Activated T-helper 1 cell treated with Interleukin-2 at 50 U/mL for 16 hours (primary cell): ENCODE data around the gene IL1RAPL2.
"Not testable (repeated sequence)": the region's sequence is repeated elsewhere in the genome, so short reads cannot be mapped to it uniquely, and the experiment has no call there.

Experiments
- DNase-seq: peaks from one replicate; pipeline ENCODE4 v3.0.0-alpha.2; 2020; ENCODE audit warnings: low read depth

Gene IL1RAPL2

DNA sequence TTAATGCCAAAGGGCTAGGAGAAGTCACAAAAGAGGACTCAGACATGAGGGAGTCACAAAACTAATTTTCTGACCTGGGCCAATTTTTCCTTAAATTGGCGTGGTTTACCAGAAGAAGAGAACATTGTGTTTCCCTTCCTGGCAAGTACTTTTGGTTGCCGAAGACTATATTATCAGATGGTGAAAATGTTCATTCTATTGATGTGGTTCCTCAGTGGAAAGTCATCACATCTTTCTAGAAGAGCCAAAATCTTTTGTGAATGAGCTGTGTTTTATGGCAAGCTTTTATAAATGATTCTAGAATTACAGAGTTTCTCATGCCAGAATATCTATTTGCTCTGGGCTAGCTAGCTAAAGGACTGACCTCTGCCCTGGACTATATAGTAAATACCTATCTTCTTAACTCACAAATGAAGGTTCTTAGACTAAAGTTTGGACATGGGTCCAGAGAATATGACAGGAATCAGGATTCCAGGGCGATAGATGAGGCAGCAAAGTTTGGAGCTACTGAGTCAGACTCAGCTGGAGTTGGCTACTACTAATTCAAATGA lies 288.9 kb downstream of the IL1RAPL2 start:
- DNase-seq, result no peak

DNA sequence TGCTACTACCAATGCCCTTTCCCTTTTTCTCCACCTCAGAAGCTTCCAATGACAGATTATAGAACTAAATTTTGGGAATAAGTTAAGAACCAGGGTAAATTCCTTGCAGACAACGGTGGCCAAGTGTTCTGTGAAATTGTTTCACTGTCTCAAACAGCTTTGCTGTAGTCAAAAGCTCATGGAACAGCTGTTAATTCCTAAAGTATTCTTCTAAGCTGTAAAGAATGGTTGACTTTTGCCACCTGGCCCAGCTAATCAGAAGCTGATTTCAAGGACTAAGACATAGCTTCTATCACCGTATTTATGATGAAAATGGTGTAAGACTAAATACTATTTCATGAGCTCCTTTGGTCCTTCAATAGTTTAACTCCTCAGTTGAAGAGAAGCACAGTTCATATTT lies 297.5 kb downstream of the IL1RAPL2 start:
- no peak for DNase-seq

DNA sequence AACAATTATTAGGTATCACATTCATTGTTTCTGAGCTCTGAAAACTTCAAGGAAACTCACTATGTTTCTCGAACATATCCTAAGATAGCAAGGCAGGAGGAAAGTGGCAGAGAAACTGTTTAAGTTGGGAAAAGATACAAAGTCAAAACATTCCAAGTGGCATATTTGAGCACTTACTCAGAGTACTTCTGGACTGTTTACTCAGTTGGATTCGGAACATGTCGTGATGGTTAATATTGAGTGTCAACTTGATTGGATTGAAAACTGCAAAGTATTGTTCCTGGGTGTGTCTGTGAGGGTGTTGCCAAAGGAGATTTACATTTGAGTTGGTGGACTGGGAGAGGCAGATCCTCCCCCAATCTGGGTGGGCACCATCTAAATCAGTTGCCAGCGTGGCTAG lies 298.3 kb downstream of the IL1RAPL2 start:
- DNase-seq, result no peak

DNA sequence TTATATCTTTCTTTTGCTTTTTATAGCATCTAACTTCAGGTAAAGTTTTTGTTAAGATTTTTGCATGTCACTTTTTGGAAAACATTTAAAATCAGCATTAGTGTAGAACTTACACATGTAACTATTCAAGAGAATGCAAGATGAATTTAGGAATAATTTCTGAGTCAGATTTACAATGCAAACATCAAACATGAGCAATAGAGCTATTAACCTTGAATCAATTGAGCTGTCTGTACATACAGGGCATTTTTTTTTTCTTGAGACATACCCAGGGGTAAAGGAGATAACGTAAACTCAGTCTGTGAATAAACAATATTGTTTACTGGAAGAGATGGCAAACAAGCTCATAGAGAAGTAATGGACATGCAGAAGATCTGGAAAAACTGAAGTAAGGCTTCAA lies 311.5 kb downstream of the IL1RAPL2 start:
- DNase-seq, result no peak

DNA sequence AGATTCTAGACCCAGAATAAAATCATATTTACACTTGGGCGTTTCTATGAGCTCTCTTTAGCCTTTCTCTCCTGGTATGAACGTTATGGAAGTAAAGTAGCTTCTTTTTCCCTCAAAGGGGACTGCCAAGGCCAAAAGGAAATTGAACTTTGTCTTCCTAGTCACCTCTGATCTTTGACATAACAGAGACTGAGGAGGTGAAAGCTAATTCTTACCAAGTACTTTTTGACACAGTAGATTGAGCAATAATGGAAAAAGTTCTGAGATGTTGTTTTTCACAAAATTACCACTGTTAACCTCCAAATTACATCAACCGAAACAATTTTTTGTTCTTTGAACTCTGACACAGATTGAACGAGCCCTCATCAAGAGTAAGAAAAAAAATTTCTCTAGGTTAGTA lies 336.1 kb downstream of the IL1RAPL2 start:
- DNase-seq, result no peak

DNA sequence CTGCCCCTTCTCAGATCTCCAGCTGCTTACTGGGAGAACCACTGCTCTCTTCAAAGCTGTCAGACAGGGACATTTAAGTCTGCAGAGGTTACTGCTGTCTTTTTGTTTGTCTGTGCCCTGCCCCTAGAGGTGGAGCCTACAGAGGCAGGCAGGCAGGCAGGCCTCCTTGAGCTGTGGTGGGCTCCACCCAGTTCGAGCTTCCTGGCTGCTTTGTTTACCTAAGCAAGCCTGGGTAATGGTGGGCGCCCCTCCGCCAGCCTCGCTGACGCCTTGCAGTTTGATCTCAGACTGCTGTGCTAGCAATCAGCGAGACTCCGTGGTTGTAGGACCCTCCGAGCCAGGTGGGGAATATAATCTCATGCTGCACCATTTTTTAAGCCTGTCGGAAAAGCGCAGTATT lies 343.7 kb downstream of the IL1RAPL2 start:
- not testable (repeated sequence) for DNase-seq

DNA sequence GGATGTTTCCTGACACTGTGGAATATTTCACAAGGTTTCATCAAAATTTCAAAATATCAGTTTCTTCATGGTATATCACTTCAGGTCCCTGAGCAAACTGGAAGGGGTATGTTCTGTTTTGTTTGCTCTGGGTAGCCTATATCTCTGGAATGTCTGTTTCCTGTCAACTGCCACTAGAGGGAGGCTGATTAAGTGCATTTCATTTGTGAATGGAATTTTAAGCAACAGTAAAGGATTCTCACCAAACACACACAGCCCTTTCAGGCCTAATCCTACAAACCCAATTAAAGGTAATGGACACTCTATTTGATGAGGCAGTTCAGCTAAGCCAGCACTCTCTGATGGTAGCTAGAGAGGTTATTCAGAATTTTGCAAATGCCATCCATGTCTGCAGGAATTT lies 347.3 kb downstream of the IL1RAPL2 start:
- no peak for DNase-seq

DNA sequence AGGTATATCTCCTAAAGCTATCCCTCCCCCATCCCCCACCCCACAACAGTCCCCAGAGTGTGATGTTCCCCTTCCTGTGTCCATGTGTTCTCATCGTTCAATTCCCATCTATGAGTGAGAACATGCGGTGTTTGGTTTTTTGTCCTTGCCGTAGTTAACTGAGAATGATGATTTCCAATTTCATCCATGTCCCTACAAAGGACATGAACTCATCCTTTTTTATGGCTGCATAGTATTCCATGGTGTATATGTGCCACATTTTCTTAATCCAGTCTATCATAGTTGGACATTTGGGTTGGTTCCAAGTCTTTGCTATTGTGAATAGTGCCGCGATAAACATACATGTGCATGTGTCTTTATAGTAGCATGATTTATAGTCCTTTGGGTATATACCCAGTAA lies 348.7 kb downstream of the IL1RAPL2 start:
- not testable (repeated sequence) for DNase-seq

DNA sequence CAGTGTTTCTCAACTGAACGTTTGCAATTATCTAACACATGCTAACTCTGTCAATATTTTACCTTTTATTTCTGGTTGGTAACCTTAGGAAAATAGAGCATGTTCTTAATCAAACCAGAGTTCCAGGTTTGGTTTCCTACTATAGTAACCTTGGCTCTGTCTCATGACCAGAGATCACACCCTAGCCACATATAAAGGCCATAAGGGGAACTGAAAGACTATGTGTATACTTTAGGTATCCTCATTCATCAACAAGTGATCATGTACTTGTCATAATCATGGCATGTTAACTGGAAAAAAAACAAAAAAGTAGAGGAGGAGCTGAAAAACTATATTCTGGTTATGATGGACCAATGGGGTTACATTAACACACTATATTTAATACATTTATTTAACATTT lies 352.1 kb downstream of the IL1RAPL2 start:
- DNase-seq, result no peak

DNA sequence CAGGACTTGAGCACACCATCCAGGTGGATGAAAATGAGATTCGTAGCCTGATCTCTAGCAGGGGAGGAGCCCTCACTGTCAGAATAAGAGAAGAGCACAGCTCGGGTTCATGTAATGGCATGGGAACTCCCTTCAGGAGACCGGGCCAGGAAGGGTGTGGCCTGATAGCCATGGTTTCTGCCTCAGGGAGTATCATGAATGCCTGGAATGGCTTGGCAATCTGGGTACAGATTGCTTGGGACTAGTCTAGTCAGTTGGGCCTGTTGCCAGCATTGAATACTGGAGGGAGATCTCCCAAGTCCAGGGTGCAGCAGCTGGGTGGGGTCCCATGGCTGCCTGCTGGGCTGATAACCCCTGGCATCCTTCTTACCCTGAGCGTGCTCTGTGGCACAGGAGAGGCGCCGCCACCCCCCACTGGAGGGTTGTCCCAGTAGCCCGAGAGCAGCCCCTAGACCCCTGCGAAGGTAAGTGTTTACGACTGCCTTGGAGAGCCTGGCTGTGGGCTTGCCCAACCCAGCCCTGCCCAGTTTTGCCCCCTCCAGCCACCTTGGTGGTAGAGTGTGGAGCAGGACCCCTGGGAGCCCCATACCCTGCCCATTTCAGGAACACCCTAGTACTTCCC lies 355.7 kb downstream of the IL1RAPL2 start:
- no peak for DNase-seq

DNA sequence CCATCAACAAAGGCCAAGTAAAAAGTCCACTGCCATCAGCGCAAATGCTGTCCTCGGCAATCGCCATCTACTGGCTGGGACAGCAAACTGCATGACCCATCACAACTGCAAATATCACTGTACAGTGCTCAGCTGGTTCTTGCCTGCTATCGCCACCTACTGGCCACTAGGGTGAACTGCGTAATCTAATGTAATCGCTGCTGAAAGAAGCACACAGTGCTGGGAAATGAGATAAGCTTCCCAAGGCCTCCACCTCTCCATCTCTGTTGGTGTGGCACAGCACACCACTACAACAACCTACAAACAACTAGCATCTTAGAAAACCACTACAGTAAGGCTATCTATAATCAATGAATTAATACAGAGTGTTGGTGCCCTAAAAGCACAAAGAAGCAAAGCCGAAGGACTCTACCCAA lies 356.2 kb downstream of the IL1RAPL2 start:
- peak; percentile 18 for DNase-seq

DNA sequence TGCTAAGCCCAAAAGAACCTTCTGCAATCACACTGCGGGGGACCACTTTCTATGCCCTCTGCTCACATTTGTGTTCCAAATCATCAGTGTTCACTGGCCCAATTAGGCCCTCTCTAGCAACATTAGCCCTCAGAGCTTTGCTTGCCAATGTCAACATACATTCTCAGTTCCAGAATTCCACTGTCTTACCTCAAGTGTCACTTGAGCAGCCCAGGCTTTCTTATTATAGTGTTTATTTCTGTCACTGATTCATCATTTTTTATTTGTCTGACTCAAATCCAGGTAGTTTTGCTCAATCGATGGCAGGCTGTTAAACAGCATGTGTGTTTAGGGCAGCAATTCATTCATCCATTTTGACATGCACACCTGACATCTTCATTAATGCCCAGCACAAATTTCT lies 363.3 kb downstream of the IL1RAPL2 start:
- DNase-seq, result no peak

DNA sequence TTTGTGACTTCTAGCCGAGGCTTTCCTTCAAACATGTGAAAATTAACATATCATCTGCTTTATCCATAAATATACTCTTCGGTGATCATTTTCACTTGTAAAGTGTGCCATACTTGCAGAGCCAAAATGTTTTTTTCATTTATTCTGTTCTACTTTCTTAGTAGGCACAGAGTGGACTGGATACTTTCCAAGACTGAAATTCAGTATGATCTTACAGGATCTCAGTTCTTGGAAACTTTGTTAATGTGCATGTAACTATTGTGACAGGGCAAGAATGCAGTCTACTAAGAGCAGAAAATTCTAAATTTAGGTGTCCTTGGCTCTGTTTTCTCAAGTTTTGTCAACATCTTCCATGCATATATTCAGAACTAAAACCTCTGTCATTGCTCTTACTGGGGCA lies 369.6 kb downstream of the IL1RAPL2 start:
- DNase-seq, result no peak

DNA sequence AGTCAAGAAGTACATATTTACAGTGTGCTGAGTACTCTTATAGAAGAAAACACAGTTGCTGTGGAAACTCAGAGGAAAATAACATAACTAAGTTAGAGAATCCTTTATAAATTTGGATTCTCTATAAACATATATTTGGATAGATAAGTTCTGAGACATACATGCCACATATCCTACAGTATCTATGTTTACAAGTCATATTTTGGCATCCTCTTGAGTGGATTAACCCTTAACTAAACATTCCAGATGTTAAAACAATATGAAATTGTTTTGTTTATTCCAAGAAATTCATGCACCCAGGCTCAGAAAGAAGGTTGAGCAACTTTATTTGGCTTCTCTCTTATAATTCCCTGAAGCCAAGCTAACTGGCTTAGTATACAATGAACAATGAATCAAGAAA lies 387.3 kb downstream of the IL1RAPL2 start:
- DNase-seq, result no peak

DNA sequence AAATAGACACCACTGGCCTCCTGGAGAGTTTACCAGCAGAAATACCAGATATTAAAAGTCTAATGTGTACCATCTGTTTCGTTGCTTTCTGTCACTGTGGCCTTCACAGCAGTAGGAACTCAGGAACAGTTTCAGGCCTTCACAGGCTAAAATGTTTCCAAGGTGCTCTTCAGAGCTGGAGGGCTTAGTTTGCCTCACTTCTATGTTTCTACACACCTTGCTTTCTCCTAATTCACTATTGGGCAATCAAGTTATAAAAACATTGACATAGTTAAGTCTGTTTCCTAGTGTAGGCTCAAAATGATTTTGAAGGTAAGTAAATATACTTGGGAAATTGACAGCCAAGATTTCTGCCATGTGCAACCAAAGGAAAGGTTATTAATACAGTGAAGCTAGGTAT lies 395.9 kb downstream of the IL1RAPL2 start:
- DNase-seq, result no peak

DNA sequence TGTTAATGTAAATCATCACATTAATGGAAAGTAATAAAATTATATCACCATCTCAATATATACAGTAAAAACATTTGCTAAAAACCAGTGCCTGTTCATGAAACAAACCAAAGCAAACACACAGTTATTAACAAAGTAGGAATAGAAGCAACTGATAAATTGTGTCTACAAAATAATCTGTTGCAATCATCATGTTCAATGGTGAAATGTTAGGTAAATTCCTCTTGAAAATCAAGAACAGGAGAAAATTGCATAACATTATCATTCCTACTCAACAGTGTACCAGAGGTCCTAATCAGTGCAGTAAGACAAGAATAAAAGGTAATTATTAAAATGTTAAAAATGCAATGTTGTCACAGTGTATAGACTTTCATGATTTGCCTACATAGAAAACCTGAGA lies 402.2 kb downstream of the IL1RAPL2 start:
- no peak for DNase-seq

DNA sequence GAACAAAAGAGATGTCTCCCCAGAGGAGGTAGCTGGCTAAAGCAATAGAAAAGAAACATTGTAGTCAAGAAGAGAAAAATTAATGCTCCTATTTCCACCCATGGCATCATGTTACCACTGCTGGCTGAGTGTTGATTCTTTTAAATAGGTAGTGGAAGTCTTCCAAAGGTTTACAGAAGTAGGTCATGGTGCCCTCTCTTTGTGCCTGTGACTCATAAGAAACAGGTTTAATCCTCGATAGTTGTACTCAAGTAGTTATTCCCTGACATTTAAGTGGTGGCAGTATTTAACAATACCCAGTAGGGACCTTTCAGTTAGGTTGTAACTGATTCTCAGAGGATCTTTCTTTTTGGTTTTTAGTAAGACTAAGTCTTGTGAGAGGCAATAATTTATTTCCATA lies 406.7 kb downstream of the IL1RAPL2 start:
- DNase-seq, result no peak

DNA sequence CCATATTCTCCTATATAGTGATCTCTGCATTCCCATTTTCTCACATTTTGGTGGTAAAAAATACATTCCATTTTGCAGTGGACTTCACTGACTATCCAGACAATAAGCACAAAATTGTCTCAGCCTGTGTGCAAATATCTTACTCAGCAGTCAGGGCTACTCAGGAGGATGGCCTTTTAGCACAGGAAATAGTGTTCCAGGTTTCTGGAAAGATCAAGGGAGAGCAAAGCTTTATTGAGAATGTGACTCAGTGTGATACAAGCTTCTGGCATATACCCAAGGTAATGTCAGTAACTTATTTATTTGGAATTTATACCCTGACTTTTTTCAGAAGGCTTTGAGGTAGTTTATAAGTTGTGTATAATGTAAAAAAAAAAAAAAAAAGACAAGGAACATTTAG lies 421.1 kb downstream of the IL1RAPL2 start:
- no peak for DNase-seq

DNA sequence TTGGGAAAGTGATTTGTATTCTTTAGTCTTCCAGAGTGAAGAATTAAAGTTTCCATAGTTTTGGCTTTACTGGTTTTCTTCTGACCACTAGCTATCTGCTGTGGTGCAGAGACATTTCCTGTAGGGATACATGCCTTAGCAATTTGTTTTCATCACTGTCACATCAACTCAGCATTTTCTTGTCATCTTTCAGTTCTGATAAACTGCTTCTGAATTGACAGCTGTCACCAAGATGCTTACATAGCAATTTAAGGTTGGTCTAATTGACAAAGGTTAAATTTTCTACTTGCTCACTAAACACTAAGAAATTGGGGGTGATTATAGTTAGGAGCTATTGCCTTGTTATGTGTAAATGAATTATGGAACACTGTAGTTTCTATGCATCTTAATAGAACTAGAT lies 422.0 kb downstream of the IL1RAPL2 start:
- DNase-seq, result no peak

DNA sequence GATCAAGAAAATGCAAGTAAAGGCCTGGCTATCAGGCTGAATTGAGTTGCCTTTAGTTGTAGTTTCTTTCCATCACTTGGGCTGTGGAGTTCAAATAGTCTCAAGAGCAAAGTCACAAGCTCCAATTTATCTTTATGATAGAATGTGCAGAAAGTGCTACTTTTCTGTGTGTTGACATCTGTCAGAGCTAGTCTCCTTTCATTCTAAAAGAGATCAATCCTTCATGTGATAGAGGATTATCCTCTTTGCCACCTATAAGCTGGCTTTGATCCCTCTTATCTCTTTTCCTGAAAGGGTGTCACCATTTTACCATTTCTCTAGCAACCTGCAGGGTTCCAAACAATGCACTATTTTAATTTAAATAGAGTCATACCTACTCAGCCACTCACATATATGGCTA lies 429.5 kb downstream of the IL1RAPL2 start:
- no peak for DNase-seq

DNA sequence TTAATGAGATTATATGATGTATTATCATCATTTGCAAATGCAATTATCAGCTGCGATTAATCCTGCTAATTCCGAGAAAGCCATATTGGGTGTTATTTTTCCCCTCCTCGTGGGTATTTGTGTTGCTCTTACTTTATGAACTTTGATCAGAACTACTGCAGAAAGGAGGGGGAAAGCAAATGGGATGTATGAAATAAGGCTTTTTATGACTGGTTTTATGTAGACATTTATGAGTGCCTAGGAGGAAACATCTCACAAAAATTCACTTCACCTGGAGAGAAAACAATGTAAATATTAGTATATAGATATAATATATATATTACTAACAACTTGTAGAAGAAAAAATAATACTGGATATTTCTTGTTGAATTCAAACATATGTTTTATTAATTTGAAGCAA lies 440.1 kb downstream of the IL1RAPL2 start:
- no peak for DNase-seq

DNA sequence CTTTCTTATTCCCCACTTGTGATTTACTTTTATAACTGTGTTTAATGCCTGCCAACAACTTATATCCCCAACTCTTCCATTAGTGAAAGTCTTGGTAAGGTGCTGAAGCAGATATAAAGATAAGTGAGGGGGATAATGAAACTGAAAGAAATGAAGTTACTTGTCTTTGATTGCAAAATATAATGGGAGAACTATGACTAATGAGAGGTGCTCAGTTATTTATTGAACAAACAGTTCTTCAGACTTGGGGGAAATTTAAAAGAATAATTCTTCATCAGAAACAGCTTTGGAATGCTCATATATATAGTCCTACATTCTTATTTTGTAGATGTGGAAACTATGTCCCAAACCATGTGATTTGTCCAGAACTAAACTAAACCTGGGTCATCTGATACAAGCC lies 441.0 kb downstream of the IL1RAPL2 start:
- no peak for DNase-seq

DNA sequence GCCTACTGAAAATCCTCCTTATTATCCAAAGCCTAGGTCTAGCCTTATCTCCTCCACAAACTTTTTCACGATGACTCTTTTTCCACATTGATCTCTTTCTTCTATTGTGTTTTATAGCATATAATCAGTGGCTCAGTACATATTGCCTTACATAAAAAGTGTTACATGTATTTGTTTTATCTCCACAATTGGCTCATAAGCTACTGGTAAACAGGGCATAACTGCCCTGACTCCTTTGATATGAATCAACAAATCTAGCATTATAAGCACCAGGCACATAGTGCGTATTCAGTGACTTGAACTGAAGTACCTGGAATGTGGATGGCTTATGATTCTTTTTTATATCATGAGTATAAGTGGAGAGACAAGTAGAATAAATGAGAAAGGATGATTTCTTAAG lies 447.7 kb downstream of the IL1RAPL2 start:
- DNase-seq, result no peak

DNA sequence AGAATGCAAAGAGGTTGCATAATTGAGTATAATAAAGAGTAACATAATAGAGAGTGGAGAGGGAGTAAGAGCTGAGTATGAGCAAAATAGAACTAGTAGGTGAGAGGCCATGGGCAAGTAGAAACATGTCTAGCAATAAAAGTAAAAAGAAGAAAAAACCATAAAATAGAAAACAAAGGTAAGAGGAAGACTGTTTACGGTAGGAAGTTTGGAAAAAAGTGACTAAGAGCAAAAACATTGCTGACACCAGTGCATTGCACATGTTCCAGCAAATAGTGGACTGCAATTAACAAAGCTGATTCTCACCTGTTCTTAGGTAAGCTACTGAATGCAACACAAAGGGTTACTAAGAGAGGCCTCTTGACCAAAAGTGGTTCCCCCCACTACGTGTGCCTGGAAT lies 451.6 kb downstream of the IL1RAPL2 start:
- no peak for DNase-seq

DNA sequence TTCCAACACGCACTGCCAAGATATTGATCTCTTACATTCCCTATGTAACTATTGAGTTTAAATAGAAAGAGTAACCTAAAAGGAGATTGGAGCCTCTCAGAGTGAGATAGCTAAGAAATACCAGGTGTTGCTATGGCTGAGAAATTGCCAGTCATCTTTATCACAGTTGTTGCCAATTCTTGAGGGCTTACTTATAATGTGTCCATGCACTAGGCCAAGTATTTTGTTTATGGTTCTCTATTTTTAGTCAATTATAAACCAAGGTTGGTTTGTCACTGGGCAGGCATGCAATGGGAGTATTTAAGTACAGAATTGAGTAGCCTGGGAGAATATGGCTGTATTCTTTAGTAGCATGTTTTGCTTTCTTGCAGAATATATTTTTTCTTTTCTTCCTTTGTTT lies 452.9 kb downstream of the IL1RAPL2 start:
- DNase-seq, result no peak
